GM10847 (cell line): ENCODE data around the gene PLXNB1.

Experiments used
- POLR2A ChIP-seq: IDR thresholded peaks from 2 replicates; pipeline ENCODE4 v1.6.1; 2011; ENCODE audit not compliant: insufficient read length; ENCODE audit errors: extremely low read depth

PLXNB1 gene

DNA sequence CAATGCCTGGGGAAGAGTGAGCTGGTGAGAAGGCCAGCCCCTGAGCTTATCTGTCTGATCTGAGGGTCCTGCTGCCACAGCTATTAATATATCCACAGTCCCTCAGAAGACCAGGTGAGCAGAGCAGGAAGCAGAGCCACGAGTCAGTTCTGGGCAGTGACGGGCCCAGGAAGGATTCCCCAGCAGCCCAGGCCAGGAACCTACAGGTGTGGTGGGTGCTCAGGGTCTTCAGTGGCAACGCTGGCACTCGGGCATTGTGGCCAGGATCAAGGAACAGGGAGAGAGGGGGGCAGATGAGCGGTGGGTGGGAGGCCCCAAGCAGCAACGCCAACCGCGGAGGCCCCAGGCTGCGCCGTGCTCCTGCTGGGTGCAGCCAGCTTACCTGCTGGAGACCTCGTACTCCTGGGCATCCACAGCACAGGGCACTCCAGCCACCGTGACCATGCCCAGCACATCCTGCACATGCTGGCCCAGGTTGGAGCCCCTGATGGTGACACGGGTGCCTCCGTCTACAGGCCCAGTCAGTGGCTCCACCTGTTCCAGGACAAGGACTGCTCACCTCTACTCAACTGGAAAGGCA is 12.3 kb downstream of the PLXNB1 start:
- TF ChIP-seq POLR2A = no peak

DNA sequence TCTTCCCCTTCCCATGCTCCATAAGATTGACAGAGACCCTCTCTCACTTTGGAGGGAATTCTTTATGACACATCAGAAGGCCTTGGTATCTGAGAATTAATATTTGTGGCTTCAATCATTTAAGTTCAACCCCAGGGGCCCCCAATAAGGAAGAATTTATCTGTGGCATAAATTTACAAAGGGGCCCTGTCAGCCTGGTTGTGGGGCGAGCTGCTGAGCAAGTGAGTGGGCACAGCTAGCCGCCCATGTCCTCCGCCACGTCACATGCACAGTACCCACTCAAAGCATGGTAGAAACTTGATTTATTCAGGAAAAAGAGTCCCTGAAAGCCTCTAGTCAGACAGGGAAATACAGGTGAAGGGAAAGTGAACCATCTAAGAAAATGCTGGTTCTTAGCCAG is 13.3 kb downstream of the PLXNB1 start:
- no peak for TF ChIP-seq POLR2A

DNA sequence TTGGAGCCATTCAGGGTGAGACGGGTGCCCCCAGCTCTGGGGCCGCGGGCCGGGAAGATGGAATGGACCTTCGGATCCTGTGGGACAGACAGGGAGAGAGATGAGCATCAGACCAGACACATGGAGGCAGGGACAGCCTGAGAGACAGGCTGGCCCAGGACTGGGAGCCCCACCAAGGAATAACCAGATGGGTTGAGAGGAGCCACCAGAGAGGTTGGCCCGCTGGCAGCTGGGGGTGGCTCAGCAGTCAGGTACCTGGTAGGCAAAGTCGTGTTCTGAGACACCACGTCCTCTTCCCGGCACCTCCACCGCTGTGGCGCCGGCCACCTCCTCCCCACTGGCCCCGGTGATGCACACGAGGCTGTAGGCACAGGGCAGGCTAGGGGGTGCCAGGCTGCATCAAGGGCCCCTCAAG is 13.8 kb downstream of the PLXNB1 start:
- TF ChIP-seq POLR2A = no peak

DNA sequence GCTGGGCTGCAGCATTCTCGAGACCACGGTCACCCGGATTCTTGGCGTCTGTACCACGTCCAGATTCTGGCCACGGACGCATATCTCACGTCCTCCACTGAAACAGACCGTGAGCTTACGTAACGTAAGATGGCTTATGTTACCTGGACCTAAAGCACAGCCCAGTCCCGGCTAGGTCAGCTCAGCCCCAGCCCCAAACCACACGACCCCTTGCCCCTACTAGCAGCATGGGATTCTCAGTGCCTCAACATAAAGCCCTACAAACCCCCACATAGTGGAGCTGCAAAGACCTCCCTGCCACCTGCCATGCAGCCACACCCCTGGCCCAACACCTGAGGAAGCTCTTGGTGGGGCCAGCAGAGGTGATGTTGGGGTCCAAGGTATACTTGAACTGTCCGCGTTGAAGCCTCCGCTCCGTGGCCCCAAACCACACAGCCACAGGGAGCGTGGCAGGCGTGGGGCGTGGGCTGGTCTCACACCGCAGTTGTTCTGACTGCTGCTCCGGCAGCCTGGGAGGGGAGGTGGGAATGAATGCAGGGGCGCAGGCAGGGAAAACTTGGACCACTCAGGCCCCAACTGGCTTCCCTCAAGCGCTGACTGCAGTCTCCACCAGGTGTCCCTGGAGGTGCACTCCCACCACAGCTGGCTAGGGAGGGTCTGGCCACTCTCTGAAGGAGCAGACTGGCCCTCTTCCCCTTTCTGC is 14.5 kb downstream of the PLXNB1 start:
- TF ChIP-seq POLR2A = no peak

DNA sequence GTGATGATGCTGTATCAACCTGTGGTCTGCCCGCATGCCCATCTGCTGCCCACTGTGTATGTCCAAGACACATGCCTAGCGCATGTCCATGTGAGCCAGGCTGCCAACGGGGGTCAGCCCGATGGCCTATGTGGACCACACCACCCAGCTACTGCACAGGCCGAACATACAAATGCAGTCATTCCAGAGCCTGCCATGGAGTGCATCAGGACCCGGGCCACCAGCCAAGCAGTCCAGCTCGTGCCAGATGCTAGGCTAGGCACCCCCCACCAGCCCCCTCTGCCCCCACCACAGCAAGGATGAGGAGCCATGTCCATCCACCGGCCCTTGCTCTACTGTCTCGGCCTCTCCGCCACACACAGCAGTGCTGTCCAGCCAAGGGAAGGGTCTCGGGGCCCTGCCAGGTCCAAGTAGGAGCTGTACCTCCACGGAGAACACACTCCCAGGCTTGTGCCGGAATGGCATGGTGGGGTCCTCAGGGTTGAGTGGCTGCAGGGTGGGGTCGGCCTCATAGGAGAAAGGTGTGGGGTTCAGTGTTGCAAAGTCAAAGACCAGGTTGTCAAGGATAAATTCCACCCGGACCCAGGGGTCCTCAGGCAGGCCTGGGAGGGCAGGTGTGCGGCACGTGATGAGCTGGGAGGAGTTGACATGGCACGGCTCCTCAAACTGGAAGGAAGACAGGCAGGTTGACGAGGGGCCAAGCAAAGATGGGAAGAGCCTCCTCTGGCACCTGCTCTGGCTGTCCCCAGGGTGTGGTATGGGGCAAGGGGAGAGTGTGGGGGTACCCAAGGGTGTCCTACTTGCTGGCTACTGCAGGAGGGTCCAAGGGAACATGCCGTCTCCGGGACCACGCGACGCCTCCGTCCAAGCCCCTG is 15.3 kb downstream of the PLXNB1 start:
- TF ChIP-seq POLR2A = no peak

DNA sequence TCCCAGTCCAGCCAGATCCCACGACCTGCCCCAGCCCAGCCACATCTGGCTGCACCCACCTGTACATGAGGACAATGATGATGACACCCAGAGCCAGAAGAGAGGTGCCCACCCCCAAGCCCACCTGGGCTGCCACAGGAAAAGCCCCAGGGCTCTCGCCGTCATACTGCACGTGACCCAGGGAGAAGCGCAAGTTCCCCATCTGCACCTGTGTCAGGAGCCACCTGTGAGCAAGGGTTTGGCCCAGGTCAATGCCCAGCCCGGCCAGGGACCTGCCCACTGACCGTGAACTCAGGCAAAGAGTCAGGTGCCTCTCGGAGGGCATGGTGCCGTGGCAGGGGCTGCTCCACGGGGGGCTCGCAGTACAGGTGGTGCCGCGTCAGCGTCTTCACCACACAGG is 16.3 kb downstream of the PLXNB1 start:
- TF ChIP-seq POLR2A = no peak

DNA sequence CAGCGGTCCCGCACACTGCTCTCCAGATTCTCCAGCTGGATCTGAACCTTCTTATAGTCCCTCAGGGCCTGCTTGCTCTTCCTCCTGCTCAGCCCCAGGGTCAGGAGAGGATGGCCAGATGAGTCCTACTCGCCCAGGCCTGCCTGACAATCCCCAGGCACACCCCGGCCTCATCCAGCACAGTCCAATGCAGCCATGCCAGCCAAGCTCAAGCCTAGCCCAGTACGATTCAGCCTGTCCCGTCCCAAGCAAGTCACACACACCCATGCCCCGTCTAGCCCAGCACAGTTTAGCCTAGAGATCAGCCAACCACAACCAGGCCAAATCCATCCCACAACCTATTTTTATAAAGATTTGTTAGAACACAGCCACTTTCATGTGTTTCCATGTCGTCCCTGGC is 16.8 kb downstream of the PLXNB1 start:
- no peak for TF ChIP-seq POLR2A

DNA sequence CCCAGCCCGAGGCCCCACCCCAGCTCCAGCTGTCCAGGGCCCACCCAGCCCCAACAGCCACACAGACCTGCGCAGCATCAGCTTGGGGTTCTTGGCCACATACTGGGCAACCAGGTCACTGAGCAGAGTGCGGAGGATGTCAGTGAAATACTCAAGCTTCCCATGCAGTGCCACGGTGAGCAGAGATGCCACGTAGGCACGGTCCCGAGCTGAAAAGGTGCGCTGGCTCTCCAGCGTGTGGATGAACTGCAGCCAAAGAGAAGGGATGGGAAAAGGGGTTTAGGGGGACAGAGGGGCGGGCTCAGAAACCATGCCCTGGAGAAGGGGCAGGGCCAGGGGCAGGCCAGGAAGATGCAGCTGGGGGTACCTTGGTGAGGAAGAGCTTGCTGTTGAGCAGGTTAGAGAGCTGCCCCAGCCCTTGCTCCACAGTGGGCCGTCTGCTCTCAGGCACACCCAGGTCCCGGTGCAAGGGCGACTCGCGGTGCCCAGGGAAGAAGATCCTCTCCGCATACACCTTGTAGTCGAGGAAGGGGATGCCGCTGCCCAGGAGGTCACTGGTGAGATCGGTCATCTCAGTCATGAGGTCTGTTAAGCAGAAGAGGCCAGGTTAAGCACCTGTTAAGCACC is 17.4 kb downstream of the PLXNB1 start:
- no peak for TF ChIP-seq POLR2A

DNA sequence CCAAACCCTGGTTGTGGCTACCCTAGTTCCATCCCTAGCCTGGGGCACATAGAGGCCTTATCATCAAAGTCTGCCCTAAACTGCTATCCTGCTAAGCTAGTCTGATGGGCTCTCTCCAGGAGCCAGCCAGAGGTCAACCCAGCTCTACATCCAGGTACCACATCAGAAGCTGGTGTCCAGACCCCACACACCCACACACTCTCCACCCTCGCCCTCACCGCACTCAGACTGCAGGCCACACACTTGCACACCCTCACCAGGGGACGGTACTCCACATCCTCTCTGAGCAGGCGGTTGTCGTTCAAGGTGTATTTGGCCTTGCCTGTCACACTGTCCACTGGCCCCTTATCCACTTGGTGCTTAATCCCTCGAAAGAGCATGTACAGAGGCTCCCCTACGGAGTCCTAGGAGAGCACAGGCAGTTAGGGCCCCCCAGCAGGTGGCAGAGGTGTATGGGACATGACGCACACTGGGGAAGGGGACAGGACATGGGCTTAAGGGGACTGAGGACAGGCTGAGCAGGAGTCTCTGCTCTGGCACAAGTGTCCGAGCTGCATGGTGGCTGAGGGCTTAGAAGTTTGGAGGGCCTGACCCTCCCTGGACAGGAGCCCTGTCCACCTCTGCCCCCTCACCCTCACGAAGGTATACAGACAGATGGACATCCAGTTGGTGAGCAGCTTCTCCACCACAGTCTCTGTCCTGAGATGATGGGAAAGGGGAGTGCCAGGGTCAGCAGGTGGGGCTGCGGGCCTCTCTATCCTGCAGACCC is 18.1 kb downstream of the PLXNB1 start:
- TF ChIP-seq POLR2A = no peak

DNA sequence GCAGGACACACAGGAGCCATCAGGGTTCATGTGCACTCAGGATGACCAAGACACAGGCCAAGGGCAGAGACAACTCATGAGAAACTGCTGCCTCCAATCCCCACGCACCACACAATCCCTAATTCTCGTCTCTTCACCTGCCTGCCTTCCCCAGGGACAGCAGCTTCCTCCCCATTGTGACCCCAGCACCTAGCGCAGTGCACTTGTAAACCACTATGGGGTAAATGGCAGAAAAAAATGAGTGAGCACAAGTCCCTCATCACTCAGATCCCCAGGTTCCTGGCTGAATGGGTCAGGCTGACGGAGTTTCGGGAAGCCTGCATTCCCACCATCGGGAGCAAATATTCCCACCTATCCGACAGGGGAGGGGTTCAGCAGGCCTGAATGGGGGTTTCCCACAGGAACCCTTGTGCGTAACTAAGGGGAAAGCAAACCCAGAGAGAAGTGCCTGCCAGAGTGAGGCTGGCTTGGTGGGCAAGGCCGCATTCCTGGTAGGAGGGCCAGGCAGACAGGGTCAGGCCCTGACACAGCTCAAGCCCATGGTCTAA is 18.8 kb downstream of the PLXNB1 start:
- TF ChIP-seq POLR2A = no peak

DNA sequence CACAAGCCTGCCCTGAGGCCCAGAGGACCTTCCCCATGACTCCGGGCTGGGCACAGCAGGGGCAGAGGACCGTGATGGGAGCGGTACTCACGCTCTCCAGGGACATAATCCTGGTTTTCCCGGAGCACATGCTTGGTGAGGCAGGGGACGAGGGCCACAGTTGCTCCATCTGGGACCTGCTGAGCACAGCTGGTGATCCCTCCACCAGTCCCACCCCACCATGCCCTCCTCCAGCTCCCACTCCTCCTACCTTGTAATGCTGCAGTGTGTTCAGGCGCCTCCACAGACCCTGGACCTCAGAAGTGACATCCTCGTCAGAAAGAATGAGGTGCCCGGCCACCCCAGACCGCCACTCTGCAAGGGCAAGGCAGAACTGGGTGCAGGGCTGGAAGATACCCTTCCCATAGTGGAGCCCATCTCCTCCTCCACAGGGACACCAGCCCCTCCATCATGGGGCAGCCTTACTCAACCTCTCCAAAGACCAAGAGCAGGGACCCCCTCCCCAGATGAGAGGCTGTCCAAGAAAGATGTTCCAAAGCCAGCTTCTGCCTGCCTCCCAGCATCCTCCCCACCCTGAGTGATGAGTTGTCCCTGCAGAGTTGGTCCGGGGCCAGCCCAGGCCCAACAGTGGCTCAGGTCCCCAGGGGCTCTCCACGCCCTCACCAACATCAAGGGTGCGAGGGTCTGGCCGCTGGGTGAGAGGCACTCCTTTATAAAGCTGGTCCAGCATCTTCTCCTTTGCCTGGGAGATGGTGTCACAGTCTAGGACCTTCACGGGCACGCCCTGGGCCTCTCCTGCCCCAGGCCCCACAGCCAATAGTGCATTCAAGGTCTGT is 19.5 kb downstream of the PLXNB1 start:
- TF ChIP-seq POLR2A = no peak

DNA sequence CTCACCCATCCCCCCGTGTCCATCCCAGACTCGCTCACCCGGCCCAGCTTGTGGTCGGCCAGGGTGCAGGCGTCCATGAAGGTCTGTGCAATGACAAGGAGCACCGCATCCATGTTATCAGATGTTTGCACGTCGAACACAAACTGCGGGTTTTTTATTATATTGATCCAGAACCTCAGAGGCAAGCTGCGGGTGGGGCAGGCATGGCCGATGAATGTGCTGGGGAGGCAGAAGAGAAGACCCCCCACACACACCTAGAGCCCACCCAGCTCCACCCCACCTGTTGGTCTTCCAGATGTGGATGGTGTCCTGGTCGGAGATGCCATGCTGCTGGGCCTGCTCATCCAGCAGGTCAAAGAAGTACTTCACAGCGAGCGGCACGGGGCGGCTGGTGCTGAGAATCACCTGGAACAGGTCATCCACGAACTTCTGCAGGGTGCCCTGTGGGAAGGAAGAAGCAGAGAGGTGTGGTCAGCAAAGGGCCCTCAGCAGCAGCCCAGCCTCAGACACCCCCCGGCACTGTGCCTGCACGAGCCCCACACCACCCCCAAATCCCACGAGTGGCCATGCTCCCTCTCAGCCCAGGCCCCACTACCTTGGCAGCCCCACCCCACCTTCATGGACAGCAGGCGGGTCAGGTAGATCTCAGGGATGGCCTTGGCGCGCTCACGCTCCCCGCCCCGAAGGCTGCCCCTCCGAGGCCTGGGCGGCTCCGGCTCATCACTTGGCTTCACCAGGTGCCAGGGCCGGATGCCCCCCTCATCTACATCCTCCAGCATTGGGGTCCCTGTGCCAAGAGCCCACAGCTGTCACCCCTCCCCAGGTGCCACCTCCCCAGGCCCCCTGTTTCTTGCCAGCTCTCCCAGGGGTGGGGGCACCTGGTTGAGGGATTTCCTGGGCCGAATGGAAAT is 20.3 kb downstream of the PLXNB1 start:
- no peak for TF ChIP-seq POLR2A

DNA sequence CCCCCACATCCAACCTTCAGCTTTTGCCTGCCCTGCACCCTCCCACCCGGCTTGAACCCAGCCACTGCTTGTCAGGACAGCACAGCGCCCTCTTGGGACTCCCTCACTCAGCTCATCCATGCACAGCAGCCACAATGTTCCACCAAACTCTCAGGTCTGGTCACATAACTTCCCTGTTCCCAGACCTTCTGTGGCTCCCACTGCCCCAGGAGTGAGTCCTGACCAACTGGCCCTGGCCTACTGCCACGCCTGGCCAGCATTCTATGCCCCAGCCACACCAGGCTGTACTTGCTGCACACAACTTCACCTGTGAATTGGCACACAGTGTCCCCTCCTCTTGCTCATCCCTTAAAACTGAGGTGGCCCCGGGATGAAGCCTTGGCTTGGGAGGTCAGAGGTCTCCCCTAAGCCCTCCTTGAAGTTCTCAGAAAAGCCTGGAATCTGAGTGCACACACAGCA is 21.0 kb downstream of the PLXNB1 start:
- TF ChIP-seq POLR2A = no peak
